DMS 273 treated with DMSO at 0.1 percent for 48 hours (cell line): Measurements from ENCODE around the gene FAM81B.
"Not testable (repeated sequence)": the region's sequence is repeated elsewhere in the genome, so short reads cannot be mapped to it uniquely, and the experiment has no call there.

Source experiments
- DNase-seq: peaks from one replicate; lab custom pipeline; 2025; lab: John Stamatoyannopoulos, UW

The FAM81B gene

GRCh38 chr5:95390812-95391492 is at the start of gene FAM81B:
TSS of gene FAM81B (plus strand) at chr5:95391366. CDS start at chr5:95391390, 24 bp downstream.
- no peak for DNase-seq

- not testable (repeated sequence) for DNase-seq
Observed at GRCh38 chr5:95341444-95341843, 49.7 kb upstream of the FAM81B start.

GRCh38 chr5:95347506-95348120 is 43.6 kb upstream of the FAM81B start:
- peak; percentile 80 for DNase-seq

GRCh38 chr5:95350631-95351030 is 40.5 kb upstream of the FAM81B start:
- DNase-seq = no peak

GRCh38 chr5:95352691-95353090 is 38.5 kb upstream of the FAM81B start:
- DNase-seq = no peak

GRCh38 chr5:95358320-95358719 is 32.8 kb upstream of the FAM81B start:
- no peak for DNase-seq

GRCh38 chr5:95358848-95359247 is 32.3 kb upstream of the FAM81B start:
- no peak for DNase-seq

- DNase-seq = not testable (repeated sequence)
Observed at GRCh38 chr5:95360667-95361066, 30.5 kb upstream of the FAM81B start.

- DNase-seq = no peak
Observed at GRCh38 chr5:95365302-95366095, 25.7 kb upstream of the FAM81B start.

GRCh38 chr5:95369782-95370181 is 21.4 kb upstream of the FAM81B start:
- DNase-seq = no peak

- DNase-seq = no peak
Observed at GRCh38 chr5:95374061-95374460, 17.1 kb upstream of the FAM81B start.

GRCh38 chr5:95375591-95375990 is 15.6 kb upstream of the FAM81B start:
- no peak for DNase-seq

- DNase-seq = no peak
Observed at GRCh38 chr5:95379133-95379532, 12.0 kb upstream of the FAM81B start.

GRCh38 chr5:95380103-95380628 is 11.0 kb upstream of the FAM81B start:
- DNase-seq = no peak

GRCh38 chr5:95382801-95383200 is 8.4 kb upstream of the FAM81B start:
- peak; percentile 76 for DNase-seq

- no peak for DNase-seq
Observed at GRCh38 chr5:95384485-95385213, 6.5 kb upstream of the FAM81B start.

- DNase-seq = no peak
Observed at GRCh38 chr5:95385334-95385733, 5.8 kb upstream of the FAM81B start.

- not testable (repeated sequence) for DNase-seq
Observed at GRCh38 chr5:95391965-95392364, 799 bp downstream of the FAM81B start.

- peak; percentile 19 for DNase-seq
Observed at GRCh38 chr5:95392593-95393182, 1.5 kb downstream of the FAM81B start.

GRCh38 chr5:95393279-95393678 is 2.1 kb downstream of the FAM81B start:
- no peak for DNase-seq

GRCh38 chr5:95398989-95399388 is 7.8 kb downstream of the FAM81B start:
- no peak for DNase-seq

- no peak for DNase-seq
Observed at GRCh38 chr5:95401626-95402025, 10.5 kb downstream of the FAM81B start.
